ENCODE results near the gene PRPF6.

Gene PRPF6

GRCh38 chr20:64064145-64064698 is 83.3 kb downstream of the PRPF6 start:
- peaks cover 11% of the 10 kb centered on the region for H3K4me1 ChIP-seq (ENCODE audit: control insufficient read depth, insufficient read depth, low read length, poor library complexity, severe bottlenecking)
- no peaks in the 10 kb centered on the region for H3K9me3 ChIP-seq (ENCODE audit: control insufficient read depth, low read length)
- WGBS, 2 experiments (ENCODE audit: insufficient coverage in 2 of 2) = 58 to 63% methylated on average over 8 to 9 of the region's 12 CpGs
- no peak overlapping the region for H3K27ac ChIP-seq (ENCODE audit: low read depth, low read length, severe bottlenecking)
- H3K4me3 ChIP-seq (ENCODE audit: extremely low read depth, insufficient read depth, low read length, poor library complexity, severe bottlenecking) = peak overlapping the region; percentile 85
- no peaks in the 10 kb centered on the region for H3K36me3 ChIP-seq (ENCODE audit: control insufficient read depth, insufficient read depth, low read length)

- no peak overlapping the region for H3K27ac ChIP-seq (ENCODE audit: low read depth, low read length, severe bottlenecking)
- H3K36me3 ChIP-seq (ENCODE audit: control insufficient read depth, insufficient read depth, low read length) = no peaks in the 10 kb centered on the region
- WGBS, 2 experiments (ENCODE audit: insufficient coverage in 2 of 2) = 86 to 88% methylated on average over 24 to 27 of the region's 27 CpGs
- H3K4me1 ChIP-seq (ENCODE audit: control insufficient read depth, insufficient read depth, low read length, poor library complexity, severe bottlenecking) = peaks cover 11% of the 10 kb centered on the region
- no peaks in the 10 kb centered on the region for H3K9me3 ChIP-seq (ENCODE audit: control insufficient read depth, low read length)
- no peak overlapping the region for H3K4me3 ChIP-seq (ENCODE audit: extremely low read depth, insufficient read depth, low read length, poor library complexity, severe bottlenecking)
These were observed 84.4 kb downstream of the PRPF6 start for GRCh38 chr20:64065062-64065973.

GRCh38 chr20:64065974-64066343 is 85.0 kb downstream of the PRPF6 start:
- Histone ChIP-seq H3K36me3 (ENCODE audit: control insufficient read depth, insufficient read depth, low read length) (no peaks in the 10 kb centered on the region), H3K4me1 (ENCODE audit: control insufficient read depth, insufficient read depth, low read length, poor library complexity, severe bottlenecking) (peaks cover 11% of the 10 kb centered on the region), H3K27ac (ENCODE audit: low read depth, low read length, severe bottlenecking) (no peak overlapping the region), H3K4me3 (ENCODE audit: extremely low read depth, insufficient read depth, low read length, poor library complexity, severe bottlenecking) (no peak overlapping the region), H3K9me3 (ENCODE audit: control insufficient read depth, low read length) (no peaks in the 10 kb centered on the region)
- WGBS, 2 experiments (ENCODE audit: insufficient coverage in 2 of 2) = 50 to 63% methylated on average over 5 of the region's 5 CpGs

- Histone ChIP-seq H3K36me3 (ENCODE audit: control insufficient read depth, insufficient read depth, low read length) (no peaks in the 10 kb centered on the region), H3K4me3 (ENCODE audit: extremely low read depth, insufficient read depth, low read length, poor library complexity, severe bottlenecking) (no peak overlapping the region)
- WGBS, 2 experiments (ENCODE audit: insufficient coverage in 2 of 2) = 86 to 92% methylated on average over 6 of the region's 6 CpGs
These were observed 86.2 kb downstream of the PRPF6 start for GRCh38 chr20:64067005-64067632.

GRCh38 chr20:64067733-64068307 is 86.9 kb downstream of the PRPF6 start:
- 84 to 94% methylated on average over 10 to 12 of the region's 12 CpGs for WGBS, 2 experiments (ENCODE audit: insufficient coverage in 2 of 2)
- Histone ChIP-seq H3K4me1 (ENCODE audit: control insufficient read depth, insufficient read depth, low read length, poor library complexity, severe bottlenecking) (peaks cover 11% of the 10 kb centered on the region), H3K36me3 (ENCODE audit: control insufficient read depth, insufficient read depth, low read length) (peaks cover under 1% of the 10 kb centered on the region), H3K4me3 (ENCODE audit: extremely low read depth, insufficient read depth, low read length, poor library complexity, severe bottlenecking) (no peak overlapping the region), H3K27ac (ENCODE audit: low read depth, low read length, severe bottlenecking) (no peak overlapping the region), H3K9me3 (ENCODE audit: control insufficient read depth, low read length) (no peaks in the 10 kb centered on the region)

More at GRCh38 chr20:64067005-64067632, 86.2 kb downstream of the PRPF6 start:
- H3K27ac ChIP-seq (ENCODE audit: low read depth, low read length, severe bottlenecking) = no peak overlapping the region
- H3K4me1 ChIP-seq (ENCODE audit: control insufficient read depth, insufficient read depth, low read length, poor library complexity, severe bottlenecking) = peaks cover 11% of the 10 kb centered on the region
- H3K9me3 ChIP-seq (ENCODE audit: control insufficient read depth, low read length) = no peaks in the 10 kb centered on the region

- H3K27ac ChIP-seq (ENCODE audit: low read depth, low read length, severe bottlenecking) = no peak overlapping the region
- no peak overlapping the region for H3K4me3 ChIP-seq (ENCODE audit: extremely low read depth, insufficient read depth, low read length, poor library complexity, severe bottlenecking)
- no peaks in the 10 kb centered on the region for H3K9me3 ChIP-seq (ENCODE audit: control insufficient read depth, low read length)
- peaks cover 11% of the 10 kb centered on the region for H3K4me1 ChIP-seq (ENCODE audit: control insufficient read depth, insufficient read depth, low read length, poor library complexity, severe bottlenecking)
- peaks cover 7% of the 10 kb centered on the region for H3K36me3 ChIP-seq (ENCODE audit: control insufficient read depth, insufficient read depth, low read length)
- WGBS, 2 experiments (ENCODE audit: insufficient coverage in 2 of 2) = 80 to 83% methylated on average over 8 to 12 of the region's 12 CpGs
These were observed 87.7 kb downstream of the PRPF6 start for GRCh38 chr20:64068386-64069208.

GRCh38 chr20:64069209-64069613 is 88.3 kb downstream of the PRPF6 start:
- H3K27ac ChIP-seq (ENCODE audit: low read depth, low read length, severe bottlenecking) = no peak overlapping the region
- H3K9me3 ChIP-seq (ENCODE audit: control insufficient read depth, low read length) = no peaks in the 10 kb centered on the region
- H3K36me3 ChIP-seq (ENCODE audit: control insufficient read depth, insufficient read depth, low read length) = peaks cover 7% of the 10 kb centered on the region
- H3K4me3 ChIP-seq (ENCODE audit: extremely low read depth, insufficient read depth, low read length, poor library complexity, severe bottlenecking) = no peak overlapping the region
- 93 to 94% methylated on average over 20 of the region's 20 CpGs for WGBS, 2 experiments (ENCODE audit: insufficient coverage in 2 of 2)
- H3K4me1 ChIP-seq (ENCODE audit: control insufficient read depth, insufficient read depth, low read length, poor library complexity, severe bottlenecking) = peaks cover 7% of the 10 kb centered on the region

- H3K9me3 ChIP-seq (ENCODE audit: control insufficient read depth, low read length) = no peaks in the 10 kb centered on the region
- H3K36me3 ChIP-seq (ENCODE audit: control insufficient read depth, insufficient read depth, low read length) = peaks cover 7% of the 10 kb centered on the region
- H3K27ac ChIP-seq (ENCODE audit: low read depth, low read length, severe bottlenecking) = no peak overlapping the region
- peaks cover 3% of the 10 kb centered on the region for H3K4me1 ChIP-seq (ENCODE audit: control insufficient read depth, insufficient read depth, low read length, poor library complexity, severe bottlenecking)
- no peak overlapping the region for H3K4me3 ChIP-seq (ENCODE audit: extremely low read depth, insufficient read depth, low read length, poor library complexity, severe bottlenecking)
- WGBS, 2 experiments (ENCODE audit: insufficient coverage in 2 of 2) = 50 to 71% methylated on average over 10 to 14 of the region's 14 CpGs
These were observed 88.8 kb downstream of the PRPF6 start for GRCh38 chr20:64069614-64070243.

- 96 to 97% methylated on average over 28 to 29 of the region's 31 CpGs for WGBS, 2 experiments (ENCODE audit: insufficient coverage in 2 of 2)
- H3K27ac ChIP-seq (ENCODE audit: low read depth, low read length, severe bottlenecking) = no peak overlapping the region
- no peak overlapping the region for H3K4me3 ChIP-seq (ENCODE audit: extremely low read depth, insufficient read depth, low read length, poor library complexity, severe bottlenecking)
- H3K4me1 ChIP-seq (ENCODE audit: control insufficient read depth, insufficient read depth, low read length, poor library complexity, severe bottlenecking) = no peaks in the 10 kb centered on the region
- H3K9me3 ChIP-seq (ENCODE audit: control insufficient read depth, low read length) = no peaks in the 10 kb centered on the region
- peaks cover 7% of the 10 kb centered on the region for H3K36me3 ChIP-seq (ENCODE audit: control insufficient read depth, insufficient read depth, low read length)
These were observed 89.5 kb downstream of the PRPF6 start for GRCh38 chr20:64070244-64070993.

All from mesodermal cell (in vitro differentiated cells).